Uterus (tissue), 2 donors: ENCODE data around the gene ACSF2.

Source experiments
- CTCF ChIP-seq, 4 experiments: fragments of 200-600 bp in 2 of 4; fragments of 450-650 bp in 2 of 4; sonication (generic) in 2 of 4; IDR thresholded peaks; one replicate each; pipeline ENCODE4 v1.5.1; 2016 to 2019; ENCODE audit warnings: antibody characterized with exemption in 4 of 4, mild to moderate bottlenecking in 2 of 4, moderate library complexity in 1 of 4
- POLR2A ChIP-seq, 2 donors: fragments of 450-650 bp; IDR thresholded peaks; one replicate each; pipeline ENCODE4 v1.6.1; 2016; ENCODE audit warnings: antibody characterized with exemption in 2 of 2, mild to moderate bottlenecking in 1 of 2, moderate library complexity in 1 of 2

- TF ChIP-seq CTCF (IDR thresholded peaks at IDR 0.05) (no peak), POLR2A (IDR thresholded peaks at IDR 0.05) (no peak)
These were observed 22.6 kb downstream of the ACSF2 start for GRCh38 chr17:50448643-50449042.
